ENCODE results near the gene BRME1. TPM values are rescaled to one million over a fixed set of nuclear protein-coding genes. Genes with fewer than 3 reads are reported as not detected.

Gene BRME1
- total and polyA plus RNA-seq, 2 of the 13 experiments (the other 11 are each of a cell fraction or from before 2014, with no cell fraction given) = 0.74 to 1.5 TPM

DNA sequence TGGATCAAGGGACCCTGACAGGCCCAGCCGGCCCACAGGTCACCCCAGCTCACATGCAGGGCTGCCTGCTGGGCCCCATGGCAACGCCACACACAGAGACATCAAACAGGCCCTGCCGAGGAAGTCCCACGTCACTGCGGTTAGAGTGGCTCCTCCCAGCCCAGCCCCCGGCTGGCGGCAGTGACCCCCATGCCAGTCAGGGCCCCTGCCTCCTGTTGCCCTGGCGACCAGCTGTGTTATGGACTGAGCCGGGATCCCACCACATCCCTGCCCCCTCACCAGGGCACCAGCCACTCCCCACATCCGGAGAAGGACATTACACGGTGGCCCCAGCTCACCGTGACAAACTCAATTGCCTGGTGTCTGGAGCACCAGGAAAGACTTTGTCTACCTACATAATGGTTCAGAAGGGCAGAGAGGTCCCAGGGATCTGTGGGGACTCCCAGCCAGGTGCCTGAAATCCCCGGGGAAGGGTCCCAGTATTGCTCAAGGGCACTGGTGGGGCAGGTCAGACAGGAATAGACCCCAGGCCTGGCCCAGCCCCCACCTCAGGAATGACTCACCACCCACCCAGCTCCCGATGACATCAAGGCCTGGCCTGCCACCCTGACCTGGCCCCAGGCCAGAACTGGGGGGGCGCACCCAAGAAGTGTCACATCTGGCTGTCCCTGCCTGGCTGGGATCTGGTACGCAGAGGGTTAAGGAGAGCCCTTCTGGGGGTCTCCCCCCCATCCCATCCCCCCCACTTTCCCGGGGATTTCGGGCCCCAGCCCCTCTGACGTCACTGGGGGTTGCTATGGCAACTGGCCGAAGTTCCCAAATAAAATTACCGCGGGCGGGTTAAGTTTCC lies 59.1 kb downstream of the BRME1 start (continued):
- TF ChIP-seq, protein P1, sequence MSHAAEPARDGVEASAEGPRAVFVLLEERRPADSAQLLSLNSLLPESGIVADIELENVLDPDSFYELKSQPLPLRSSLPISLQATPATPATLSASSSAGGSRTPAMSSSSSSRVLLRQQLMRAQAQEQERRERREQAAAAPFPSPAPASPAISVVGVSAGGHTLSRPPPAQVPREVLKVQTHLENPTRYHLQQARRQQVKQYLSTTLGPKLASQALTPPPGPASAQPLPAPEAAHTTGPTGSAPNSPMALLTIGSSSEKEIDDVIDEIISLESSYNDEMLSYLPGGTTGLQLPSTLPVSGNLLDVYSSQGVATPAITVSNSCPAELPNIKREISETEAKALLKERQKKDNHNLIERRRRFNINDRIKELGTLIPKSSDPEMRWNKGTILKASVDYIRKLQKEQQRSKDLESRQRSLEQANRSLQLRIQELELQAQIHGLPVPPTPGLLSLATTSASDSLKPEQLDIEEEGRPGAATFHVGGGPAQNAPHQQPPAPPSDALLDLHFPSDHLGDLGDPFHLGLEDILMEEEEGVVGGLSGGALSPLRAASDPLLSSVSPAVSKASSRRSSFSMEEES (CRISPR knock-in tag; IDR thresholded peaks at IDR 0.05) = peak; percentile 18
- TF ChIP-seq, protein P2, sequence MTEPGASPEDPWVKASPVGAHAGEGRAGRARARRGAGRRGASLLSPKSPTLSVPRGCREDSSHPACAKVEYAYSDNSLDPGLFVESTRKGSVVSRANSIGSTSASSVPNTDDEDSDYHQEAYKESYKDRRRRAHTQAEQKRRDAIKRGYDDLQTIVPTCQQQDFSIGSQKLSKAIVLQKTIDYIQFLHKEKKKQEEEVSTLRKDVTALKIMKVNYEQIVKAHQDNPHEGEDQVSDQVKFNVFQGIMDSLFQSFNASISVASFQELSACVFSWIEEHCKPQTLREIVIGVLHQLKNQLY (CRISPR knock-in tag; IDR thresholded peaks at IDR 0.05) = peak; percentile 9; the same call in 1 of the 2 replicates
- TF ChIP-seq, protein P3, sequence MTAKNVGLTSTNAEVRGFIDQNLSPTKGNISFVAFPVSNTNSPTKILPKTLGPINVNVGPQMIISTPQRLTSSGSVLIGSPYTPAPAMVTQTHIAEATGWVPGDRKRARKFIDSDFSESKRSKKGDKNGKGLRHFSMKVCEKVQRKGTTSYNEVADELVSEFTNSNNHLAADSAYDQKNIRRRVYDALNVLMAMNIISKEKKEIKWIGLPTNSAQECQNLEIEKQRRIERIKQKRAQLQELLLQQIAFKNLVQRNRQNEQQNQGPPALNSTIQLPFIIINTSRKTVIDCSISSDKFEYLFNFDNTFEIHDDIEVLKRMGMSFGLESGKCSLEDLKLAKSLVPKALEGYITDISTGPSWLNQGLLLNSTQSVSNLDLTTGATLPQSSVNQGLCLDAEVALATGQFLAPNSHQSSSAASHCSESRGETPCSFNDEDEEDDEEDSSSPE (CRISPR knock-in tag; IDR thresholded peaks at IDR 0.05) = 0 out of 2 replicates have a peak, but pooled peaks have one; percentile 5
- TF ChIP-seq BHLHE40 (IDR thresholded peaks at IDR 0.05; ENCODE audit: low read length) = peak; percentile 86
- peak; percentile 49; the same call in 1 of the 2 replicates for TF ChIP-seq NFIC (IDR thresholded peaks at IDR 0.05; ENCODE audit: low read length)
- TF ChIP-seq DMTF1 (CRISPR knock-in tag; IDR thresholded peaks at IDR 0.05) = no peak
- peak; percentile 70; the same call in 1 of the 2 replicates for TF ChIP-seq MTA1 (CRISPR knock-in tag; IDR thresholded peaks at IDR 0.05; ENCODE audit: borderline replicate concordance)
- no peak for TF ChIP-seq ZNF17 (CRISPR knock-in tag; IDR thresholded peaks at IDR 0.05)
- TF ChIP-seq, protein P4, sequence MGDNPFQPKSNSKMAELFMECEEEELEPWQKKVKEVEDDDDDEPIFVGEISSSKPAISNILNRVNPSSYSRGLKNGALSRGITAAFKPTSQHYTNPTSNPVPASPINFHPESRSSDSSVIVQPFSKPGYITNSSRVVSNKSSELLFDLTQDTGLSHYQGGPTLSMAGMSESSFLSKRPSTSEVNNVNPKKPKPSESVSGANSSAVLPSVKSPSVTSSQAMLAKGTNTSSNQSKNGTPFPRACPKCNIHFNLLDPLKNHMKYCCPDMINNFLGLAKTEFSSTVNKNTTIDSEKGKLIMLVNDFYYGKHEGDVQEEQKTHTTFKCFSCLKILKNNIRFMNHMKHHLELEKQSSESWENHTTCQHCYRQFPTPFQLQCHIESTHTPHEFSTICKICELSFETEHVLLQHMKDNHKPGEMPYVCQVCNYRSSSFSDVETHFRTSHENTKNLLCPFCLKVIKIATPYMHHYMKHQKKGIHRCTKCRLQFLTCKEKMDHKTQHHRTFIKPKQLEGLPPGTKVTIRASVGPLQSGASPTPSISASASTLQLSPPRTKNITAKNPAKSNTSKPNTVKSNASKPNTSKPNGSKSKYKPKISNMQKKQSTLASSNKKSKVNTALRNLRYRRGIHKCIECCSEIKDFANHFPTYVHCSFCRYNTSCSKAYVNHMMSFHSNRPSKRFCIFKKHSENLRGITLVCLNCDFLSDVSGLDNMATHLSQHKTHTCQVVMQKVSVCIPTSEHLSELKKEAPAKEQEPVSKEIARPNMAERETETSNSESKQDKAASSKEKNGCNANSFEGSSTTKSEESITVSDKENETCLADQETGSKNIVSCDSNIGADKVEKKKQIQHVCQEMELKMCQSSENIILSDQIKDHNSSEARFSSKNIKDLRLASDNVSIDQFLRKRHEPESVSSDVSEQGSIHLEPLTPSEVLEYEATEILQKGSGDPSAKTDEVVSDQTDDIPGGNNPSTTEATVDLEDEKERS (CRISPR knock-in tag; IDR thresholded peaks at IDR 0.05) = 0 out of 2 replicates have a peak, but pooled peaks have one; percentile 23
- TF ChIP-seq ZNF567 (CRISPR knock-in tag; IDR thresholded peaks at IDR 0.05; ENCODE audit: borderline replicate concordance) = no peak
- no peak for TF ChIP-seq SMYD3 (CRISPR knock-in tag; IDR thresholded peaks at IDR 0.05)
- TF ChIP-seq PAX8 (CRISPR knock-in tag; IDR thresholded peaks at IDR 0.05; ENCODE audit: borderline replicate concordance) = no peak
- TF ChIP-seq ZKSCAN5 (CRISPR knock-in tag; IDR thresholded peaks at IDR 0.05) = no peak
- TF ChIP-seq ZNF713 (CRISPR knock-in tag; IDR thresholded peaks at IDR 0.05) = no peak
